Panc1 (cell line): Measurements from ENCODE around the gene GRIP1. TPM values are rescaled to one million over a fixed set of nuclear protein-coding genes. Genes with fewer than 3 reads are reported as not detected.

ENCODE experiments used
- ATAC-seq: fragments of 200-7000 bp; cut with Tn5 transposase; 2 replicates; pipeline ENCODE4 v1.9.1; 2020; ENCODE audit warnings: mild to moderate bottlenecking, moderate library complexity
- BruUV-seq: library from RNA; stranded (reverse); fragments of 400-500 nt; replicated peaks from 2 replicates; lab custom pipeline; 2021; lab: Mats Ljungman, UMichigan
- CTCF ChIA-PET: fragments of 300-600 bp; sonication (Branson Sonifier 250); formaldehyde crosslinking; loops from one replicate; lab custom pipeline; 2022; ENCODE audit warnings: antibody characterized with exemption; lab: Charles Lee
- POLR2A ChIA-PET: fragments of 300-600 bp; sonication (Branson Sonifier 250); formaldehyde crosslinking; loops from one replicate; lab custom pipeline; 2022; ENCODE audit warnings: antibody characterized with exemption; lab: Charles Lee
- DNase-seq: peaks from one replicate; pipeline ENCODE4 v3.0.0-alpha.2; 2010; ENCODE audit warnings: low read depth, low spot score
- H3K27ac ChIP-seq: 2 replicates; pipeline ENCODE4 v1.5.1; 2011; ENCODE audit warnings: mild to moderate bottlenecking, low read length, inconsistent platforms
- H3K27me3 ChIP-seq: fragments of 200-500 bp; sonication (Bioruptor generic); 2 replicates; pipeline ENCODE4 v1.6.0; 2014; ENCODE audit warnings: low read length, inconsistent platforms; ENCODE audit not compliant: control insufficient read depth, insufficient read depth
- H3K36me3 ChIP-seq: fragments of 200-500 bp; sonication (Bioruptor generic); 2 replicates; pipeline ENCODE4 v1.5.1; 2014; ENCODE audit warnings: inconsistent platforms, mild to moderate bottlenecking, low read length, moderate library complexity; ENCODE audit not compliant: control insufficient read depth, insufficient read depth
- H3K4me1 ChIP-seq: 2 replicates; pipeline ENCODE4 v1.5.1; 2011; ENCODE audit warnings: inconsistent platforms, mild to moderate bottlenecking, low read length, moderate library complexity; ENCODE audit not compliant: control insufficient read depth, insufficient read depth
- H3K4me3 ChIP-seq, 2 experiments: 2 replicates each; pipeline ENCODE4 v1.5.1; 2011 to 2012; ENCODE audit warnings: low read depth in 2 of 2, low read length in 2 of 2, mild to moderate bottlenecking in 2 of 2, inconsistent platforms in 1 of 2, moderate library complexity in 1 of 2
- H3K9me3 ChIP-seq: fragments of 200-500 bp; sonication (Bioruptor generic); 2 replicates; pipeline ENCODE4 v1.5.1; 2014; ENCODE audit warnings: low read depth, mild to moderate bottlenecking, inconsistent platforms, low read length, moderate library complexity; ENCODE audit not compliant: control insufficient read depth, insufficient read depth
- POLR2AphosphoS5 ChIP-seq: IDR thresholded peaks from 2 replicates; pipeline ENCODE4 v1.6.1; 2012; ENCODE audit warnings: mild to moderate bottlenecking, low read depth, low read length, moderate library complexity
- SIN3A ChIP-seq: IDR thresholded peaks from 2 replicates; pipeline ENCODE4 v1.6.1; 2012; ENCODE audit warnings: low read depth, mild to moderate bottlenecking, low read length, moderate library complexity, borderline replicate concordance; ENCODE audit not compliant: insufficient read depth
- TCF7L2 ChIP-seq: IDR thresholded peaks from 2 replicates; pipeline ENCODE4 v1.6.1; 2011; ENCODE audit warnings: mild to moderate bottlenecking, low read depth, low read length, inconsistent platforms
- in situ Hi-C: cut with HindIII; loops from 2 replicates; pipeline ENCODE4 v1.10.0; 2016; ENCODE audit warnings: low sequenced_read_pairs, low pct_unique_long_range_greater_than_20kb
- intact Hi-C: fragments of 100-400 bp; cut with micrococcal nuclease; formaldehyde crosslinking; loops from one replicate; pipeline ENCODE4 v1.10.0; 2022; ENCODE audit not compliant: unreplicated experiment
- total RNA-seq: library from RNA; stranded (reverse); gene quantifications from one replicate; pipeline ENCODE4 v1.2.1, GENCODE V29; 2021; ENCODE audit not compliant: unreplicated experiment
- TF ChIP-seq, protein P1 (sequence below), 2 experiments: IDR thresholded peaks; 2 replicates each; pipeline ENCODE4 v1.6.1; 2011 to 2012; ENCODE audit warnings: low read depth in 2 of 2, control low read depth in 1 of 2, low read length in 1 of 2, mild to moderate bottlenecking in 1 of 2, moderate library complexity in 1 of 2; ENCODE audit not compliant: insufficient read depth in 1 of 2
- TF ChIP-seq, protein P2 (sequence below): fragments of 450-650 bp; IDR thresholded peaks from 2 replicates; pipeline ENCODE4 v1.5.1; 2017; ENCODE audit warnings: mild to moderate bottlenecking

The GRIP1 gene
- total RNA-seq, 1 experiment from 2014 or later, result 9.2 TPM

DNA sequence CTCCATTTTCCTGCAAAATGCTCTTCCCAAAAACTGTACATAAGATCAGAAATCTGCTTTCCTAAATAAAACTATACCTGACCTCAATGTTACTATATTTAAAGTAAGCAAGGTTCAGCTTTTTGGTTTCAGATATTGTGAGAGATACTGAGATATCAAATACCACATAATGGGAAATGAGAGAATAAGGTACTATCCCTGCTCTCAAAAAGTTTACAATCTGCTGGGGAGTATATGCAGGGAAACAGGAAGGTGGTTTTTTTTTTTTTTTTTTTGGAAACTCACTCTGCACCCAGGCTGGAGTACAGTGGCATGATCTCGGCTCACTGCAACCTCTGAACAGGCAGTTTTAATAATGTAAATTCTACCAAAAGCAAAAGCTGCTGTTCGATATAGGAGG is 327.6 kb downstream of the GRIP1 start:
- no peaks in the 10 kb centered on the region for H3K4me1 ChIP-seq
- H3K9me3 ChIP-seq, result no peaks in the 10 kb centered on the region
- no peaks in the 10 kb centered on the region for H3K36me3 ChIP-seq
- TF ChIP-seq, protein P1, sequence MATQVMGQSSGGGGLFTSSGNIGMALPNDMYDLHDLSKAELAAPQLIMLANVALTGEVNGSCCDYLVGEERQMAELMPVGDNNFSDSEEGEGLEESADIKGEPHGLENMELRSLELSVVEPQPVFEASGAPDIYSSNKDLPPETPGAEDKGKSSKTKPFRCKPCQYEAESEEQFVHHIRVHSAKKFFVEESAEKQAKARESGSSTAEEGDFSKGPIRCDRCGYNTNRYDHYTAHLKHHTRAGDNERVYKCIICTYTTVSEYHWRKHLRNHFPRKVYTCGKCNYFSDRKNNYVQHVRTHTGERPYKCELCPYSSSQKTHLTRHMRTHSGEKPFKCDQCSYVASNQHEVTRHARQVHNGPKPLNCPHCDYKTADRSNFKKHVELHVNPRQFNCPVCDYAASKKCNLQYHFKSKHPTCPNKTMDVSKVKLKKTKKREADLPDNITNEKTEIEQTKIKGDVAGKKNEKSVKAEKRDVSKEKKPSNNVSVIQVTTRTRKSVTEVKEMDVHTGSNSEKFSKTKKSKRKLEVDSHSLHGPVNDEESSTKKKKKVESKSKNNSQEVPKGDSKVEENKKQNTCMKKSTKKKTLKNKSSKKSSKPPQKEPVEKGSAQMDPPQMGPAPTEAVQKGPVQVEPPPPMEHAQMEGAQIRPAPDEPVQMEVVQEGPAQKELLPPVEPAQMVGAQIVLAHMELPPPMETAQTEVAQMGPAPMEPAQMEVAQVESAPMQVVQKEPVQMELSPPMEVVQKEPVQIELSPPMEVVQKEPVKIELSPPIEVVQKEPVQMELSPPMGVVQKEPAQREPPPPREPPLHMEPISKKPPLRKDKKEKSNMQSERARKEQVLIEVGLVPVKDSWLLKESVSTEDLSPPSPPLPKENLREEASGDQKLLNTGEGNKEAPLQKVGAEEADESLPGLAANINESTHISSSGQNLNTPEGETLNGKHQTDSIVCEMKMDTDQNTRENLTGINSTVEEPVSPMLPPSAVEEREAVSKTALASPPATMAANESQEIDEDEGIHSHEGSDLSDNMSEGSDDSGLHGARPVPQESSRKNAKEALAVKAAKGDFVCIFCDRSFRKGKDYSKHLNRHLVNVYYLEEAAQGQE (IDR thresholded peaks at IDR 0.05; ENCODE audit: insufficient read depth in 1 of 2, low read depth in 2 of 2, low read length in 1 of 2), result no peak
- TF ChIP-seq TCF7L2 (no peak), POLR2AphosphoS5 (no peak)
- no peak for ATAC-seq
- CTCF ChIA-PET, result interaction anchor here (0.7 to 1.2 kb wide), 2 partner anchors 107 to 206 kb away, joined by 3 to 7 read pairs; no protein-coding TSS in a partner anchor
- no peaks in the 10 kb centered on the region for H3K27me3 ChIP-seq
- POLR2A ChIA-PET, result no interaction called here
- no peak for DNase-seq
- intact Hi-C loops (loop anchor here (5.0 kb wide), 1 partner anchor 341 kb away; no protein-coding TSS in a partner anchor), in situ Hi-C loops (no loop called here)
- H3K27ac ChIP-seq, result no peak overlapping the region
- BruUV-seq, result no TSS peak
- H3K4me3 ChIP-seq, result no peak overlapping the region

DNA sequence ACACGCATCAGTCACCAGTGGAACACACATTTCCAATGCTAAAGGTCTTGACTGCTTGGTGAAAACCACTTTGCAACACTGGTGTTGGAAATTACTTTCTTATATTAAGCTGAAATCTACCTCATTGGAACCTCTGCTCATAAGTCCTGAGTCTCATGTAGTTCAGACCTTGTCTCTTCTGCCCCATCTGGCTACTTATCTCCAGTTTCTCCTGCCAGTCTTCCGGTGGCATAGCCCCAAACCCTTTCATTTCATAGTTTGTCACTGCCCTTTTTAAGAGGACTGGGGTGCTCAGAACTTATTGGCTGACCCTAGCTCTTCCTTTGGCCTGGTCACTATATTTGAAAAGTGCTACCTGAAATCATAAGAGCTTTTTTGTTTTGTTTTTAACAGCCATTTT is 332.9 kb downstream of the GRIP1 start:
- Histone ChIP-seq H3K36me3 (no peaks in the 10 kb centered on the region), H3K9me3 (peaks cover 3% of the 10 kb centered on the region; the same call in 1 of the 2 replicates), H3K4me1 (no peaks in the 10 kb centered on the region), H3K4me3 (no peak overlapping the region), H3K27ac (no peak overlapping the region), H3K27me3 (no peaks in the 10 kb centered on the region)
- in situ Hi-C loops, result no loop called here
- POLR2A ChIA-PET, result no interaction called here
- CTCF ChIA-PET, result no interaction called here
- no peak for DNase-seq
- intact Hi-C loops, result no loop called here
- no peak for ATAC-seq
- BruUV-seq, result no TSS peak
- TF ChIP-seq, protein P1 (IDR thresholded peaks at IDR 0.05; ENCODE audit: insufficient read depth in 1 of 2, low read depth in 2 of 2, low read length in 1 of 2), result no peak
- TF ChIP-seq SIN3A, result no peak
- TF ChIP-seq, protein P2, sequence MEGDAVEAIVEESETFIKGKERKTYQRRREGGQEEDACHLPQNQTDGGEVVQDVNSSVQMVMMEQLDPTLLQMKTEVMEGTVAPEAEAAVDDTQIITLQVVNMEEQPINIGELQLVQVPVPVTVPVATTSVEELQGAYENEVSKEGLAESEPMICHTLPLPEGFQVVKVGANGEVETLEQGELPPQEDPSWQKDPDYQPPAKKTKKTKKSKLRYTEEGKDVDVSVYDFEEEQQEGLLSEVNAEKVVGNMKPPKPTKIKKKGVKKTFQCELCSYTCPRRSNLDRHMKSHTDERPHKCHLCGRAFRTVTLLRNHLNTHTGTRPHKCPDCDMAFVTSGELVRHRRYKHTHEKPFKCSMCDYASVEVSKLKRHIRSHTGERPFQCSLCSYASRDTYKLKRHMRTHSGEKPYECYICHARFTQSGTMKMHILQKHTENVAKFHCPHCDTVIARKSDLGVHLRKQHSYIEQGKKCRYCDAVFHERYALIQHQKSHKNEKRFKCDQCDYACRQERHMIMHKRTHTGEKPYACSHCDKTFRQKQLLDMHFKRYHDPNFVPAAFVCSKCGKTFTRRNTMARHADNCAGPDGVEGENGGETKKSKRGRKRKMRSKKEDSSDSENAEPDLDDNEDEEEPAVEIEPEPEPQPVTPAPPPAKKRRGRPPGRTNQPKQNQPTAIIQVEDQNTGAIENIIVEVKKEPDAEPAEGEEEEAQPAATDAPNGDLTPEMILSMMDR, result no peak
- TF ChIP-seq TCF7L2, result no peak
- TF ChIP-seq POLR2AphosphoS5, result no peak
